Rectal smooth muscle tissue (tissue), 1 donor: Measurements from ENCODE around the gene SLX4.

Experiments
- H3K27ac ChIP-seq: one replicate; pipeline ENCODE4 v1.7.0; 2013; ENCODE audit warnings: low read depth, low read length, inconsistent platforms
- H3K27me3 ChIP-seq: one replicate; pipeline ENCODE4 v1.7.0; 2013; ENCODE audit warnings: low read length; ENCODE audit not compliant: control insufficient read depth, insufficient read depth
- H3K36me3 ChIP-seq: one replicate; pipeline ENCODE4 v1.7.0; 2013; ENCODE audit warnings: low read length; ENCODE audit not compliant: control insufficient read depth, insufficient read depth
- H3K4me1 ChIP-seq: one replicate; pipeline ENCODE4 v1.7.0; 2013; ENCODE audit warnings: low read length; ENCODE audit not compliant: control insufficient read depth, insufficient read depth
- H3K4me3 ChIP-seq: one replicate; pipeline ENCODE4 v1.7.0; 2013; ENCODE audit warnings: low read length
- H3K9ac ChIP-seq: one replicate; pipeline ENCODE4 v1.7.0; 2013; ENCODE audit warnings: low read length

SLX4 gene

GRCh38 chr16:3602320-3602653, 9.1 kb downstream of the SLX4 start:
- Histone ChIP-seq H3K4me3 (no peak overlapping the region), H3K4me1 (no peaks in the 10 kb centered on the region), H3K27ac (no peak overlapping the region), H3K27me3 (no peaks in the 10 kb centered on the region), H3K36me3 (peaks cover 5% of the 10 kb centered on the region), H3K9ac (no peak overlapping the region)

- peaks cover 5% of the 10 kb centered on the region for H3K36me3 ChIP-seq
- H3K4me3 ChIP-seq: no peak overlapping the region
- H3K9ac ChIP-seq: no peak overlapping the region
- no peaks in the 10 kb centered on the region for H3K27me3 ChIP-seq
- H3K27ac ChIP-seq: no peak overlapping the region
- no peaks in the 10 kb centered on the region for H3K4me1 ChIP-seq
Measured at GRCh38 chr16:3601614-3602319, 9.6 kb downstream of the SLX4 start.

GRCh38 chr16:3599922-3600321, 11.5 kb downstream of the SLX4 start:
- peaks cover 5% of the 10 kb centered on the region for H3K36me3 ChIP-seq

GRCh38 chr16:3599121-3599520, 12.3 kb downstream of the SLX4 start:
- no peaks in the 10 kb centered on the region for H3K27me3 ChIP-seq
- H3K9ac ChIP-seq: no peak overlapping the region
- no peaks in the 10 kb centered on the region for H3K4me1 ChIP-seq
- peaks cover 4% of the 10 kb centered on the region for H3K36me3 ChIP-seq
- no peak overlapping the region for H3K4me3 ChIP-seq
- H3K27ac ChIP-seq: no peak overlapping the region

More at GRCh38 chr16:3599922-3600321, 11.5 kb downstream of the SLX4 start:
- no peak overlapping the region for H3K9ac ChIP-seq
- H3K4me1 ChIP-seq: no peaks in the 10 kb centered on the region
- H3K27ac ChIP-seq: no peak overlapping the region
- no peaks in the 10 kb centered on the region for H3K27me3 ChIP-seq
- H3K4me3 ChIP-seq: no peak overlapping the region

GRCh38 chr16:3598236-3598635, 13.2 kb downstream of the SLX4 start:
- no peak overlapping the region for H3K4me3 ChIP-seq
- H3K27ac ChIP-seq: no peak overlapping the region
- no peak overlapping the region for H3K9ac ChIP-seq
- peaks cover 3% of the 10 kb centered on the region for H3K36me3 ChIP-seq
- H3K4me1 ChIP-seq: no peaks in the 10 kb centered on the region
- no peaks in the 10 kb centered on the region for H3K27me3 ChIP-seq

GRCh38 chr16:3597676-3598075, 13.7 kb downstream of the SLX4 start:
- Histone ChIP-seq H3K4me1 (no peaks in the 10 kb centered on the region), H3K36me3 (peaks cover 3% of the 10 kb centered on the region), H3K27ac (no peak overlapping the region), H3K9ac (no peak overlapping the region), H3K27me3 (no peaks in the 10 kb centered on the region), H3K4me3 (no peak overlapping the region)

- peaks cover 3% of the 10 kb centered on the region for H3K36me3 ChIP-seq
Measured at GRCh38 chr16:3597226-3597625, 14.2 kb downstream of the SLX4 start.

GRCh38 chr16:3596101-3596861, 15.1 kb downstream of the SLX4 start:
- H3K36me3 ChIP-seq: peaks cover 3% of the 10 kb centered on the region
- H3K4me3 ChIP-seq: no peak overlapping the region
- H3K9ac ChIP-seq: no peak overlapping the region
- no peaks in the 10 kb centered on the region for H3K4me1 ChIP-seq
- H3K27ac ChIP-seq: no peak overlapping the region
- no peaks in the 10 kb centered on the region for H3K27me3 ChIP-seq

More at GRCh38 chr16:3597226-3597625, 14.2 kb downstream of the SLX4 start:
- H3K27ac ChIP-seq: no peak overlapping the region
- no peaks in the 10 kb centered on the region for H3K27me3 ChIP-seq
- no peak overlapping the region for H3K4me3 ChIP-seq
- H3K9ac ChIP-seq: no peak overlapping the region
- no peaks in the 10 kb centered on the region for H3K4me1 ChIP-seq

GRCh38 chr16:3595521-3596021, 15.8 kb downstream of the SLX4 start:
- Histone ChIP-seq H3K9ac (no peak overlapping the region), H3K27me3 (no peaks in the 10 kb centered on the region), H3K36me3 (no peaks in the 10 kb centered on the region), H3K4me1 (no peaks in the 10 kb centered on the region), H3K4me3 (no peak overlapping the region), H3K27ac (no peak overlapping the region)

GRCh38 chr16:3595110-3595486, 16.3 kb downstream of the SLX4 start:
- H3K4me1 ChIP-seq: no peaks in the 10 kb centered on the region
- H3K27ac ChIP-seq: no peak overlapping the region
- H3K27me3 ChIP-seq: no peaks in the 10 kb centered on the region
- no peaks in the 10 kb centered on the region for H3K36me3 ChIP-seq
- no peak overlapping the region for H3K4me3 ChIP-seq
- no peak overlapping the region for H3K9ac ChIP-seq

- Histone ChIP-seq H3K9ac (no peak overlapping the region), H3K4me3 (no peak overlapping the region), H3K36me3 (no peaks in the 10 kb centered on the region), H3K27ac (no peak overlapping the region), H3K27me3 (no peaks in the 10 kb centered on the region), H3K4me1 (no peaks in the 10 kb centered on the region)
Measured at GRCh38 chr16:3594316-3595109, 16.9 kb downstream of the SLX4 start.

GRCh38 chr16:3592559-3592958, 18.8 kb downstream of the SLX4 start:
- no peak overlapping the region for H3K9ac ChIP-seq
- H3K4me3 ChIP-seq: no peak overlapping the region
- no peaks in the 10 kb centered on the region for H3K36me3 ChIP-seq
- no peaks in the 10 kb centered on the region for H3K4me1 ChIP-seq
- no peaks in the 10 kb centered on the region for H3K27me3 ChIP-seq
- H3K27ac ChIP-seq: no peak overlapping the region
